ENCODE results near the gene LETMD1.
A peak's percentile ranks its signal among the peaks of the same experiment; 100 is the strongest.

Gene LETMD1

DNA sequence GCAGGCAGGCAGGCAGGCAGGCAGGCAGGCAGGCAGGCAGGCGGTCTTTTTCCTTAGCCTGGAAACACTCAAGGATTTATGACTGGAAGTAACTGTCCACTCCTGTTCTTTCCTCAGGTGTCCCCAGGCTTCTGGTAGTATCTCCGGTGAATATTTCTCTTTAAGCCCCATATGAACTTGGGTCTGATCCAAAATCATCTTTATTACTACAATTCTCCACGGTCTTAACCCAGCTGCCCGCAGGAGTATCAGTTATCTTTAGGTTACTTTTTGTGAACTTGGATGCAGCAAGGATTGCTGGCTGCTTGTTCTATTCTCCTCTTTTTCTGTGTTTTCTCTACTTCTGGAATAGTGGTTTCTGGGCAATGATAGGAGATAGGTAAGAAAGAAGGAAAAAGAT, 32.0 kb downstream of the LETMD1 start:
- DNase-seq = no peak

DNA sequence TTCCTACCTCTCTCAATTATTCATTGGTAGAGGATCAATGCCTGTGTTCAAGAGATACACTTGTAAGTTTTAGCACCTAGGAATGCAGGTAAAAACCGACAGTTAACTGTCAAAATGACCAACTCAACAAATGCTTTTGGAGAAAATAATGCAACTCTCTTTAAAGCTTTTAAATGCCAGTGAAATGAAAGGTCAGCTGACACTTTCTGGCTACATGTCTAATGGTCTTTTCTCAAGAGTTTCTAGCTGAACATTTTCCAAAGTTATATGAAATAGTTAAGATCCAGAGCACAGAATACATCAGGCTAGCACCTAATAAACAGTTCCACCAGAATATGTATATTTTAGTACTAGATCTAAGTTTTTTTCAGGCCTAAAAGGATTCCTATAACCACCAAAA, 33.3 kb downstream of the LETMD1 start:
- DNase-seq = no peak

DNA sequence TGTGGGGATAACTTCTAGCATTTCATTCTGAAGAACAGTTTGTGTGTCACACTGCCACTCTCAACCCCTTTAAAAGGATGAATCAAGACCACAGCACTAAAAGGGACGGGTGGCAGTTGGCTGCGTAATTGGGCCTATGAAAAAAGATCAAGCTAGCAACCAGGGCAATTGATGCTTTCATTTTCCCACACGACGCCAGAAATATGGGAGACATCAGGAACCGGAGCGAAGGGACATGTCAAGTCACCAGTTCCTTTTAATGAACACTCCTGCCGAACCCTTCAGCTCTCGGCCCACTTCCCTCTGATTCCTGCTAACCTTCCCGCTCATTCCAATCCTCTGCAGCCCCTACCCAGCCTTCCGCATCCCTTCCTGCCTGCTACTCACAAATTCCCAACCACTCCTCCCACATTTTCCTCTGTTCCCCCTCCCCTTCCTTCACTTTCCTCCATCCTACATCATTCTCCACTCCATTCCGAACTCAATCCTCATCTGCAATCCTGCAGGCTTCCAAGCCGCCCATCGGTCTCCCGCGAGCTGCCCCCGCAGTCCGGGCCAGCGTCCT, 34.5 kb downstream of the LETMD1 start:
- DNase-seq = peak; percentile 4 to 27

DNA sequence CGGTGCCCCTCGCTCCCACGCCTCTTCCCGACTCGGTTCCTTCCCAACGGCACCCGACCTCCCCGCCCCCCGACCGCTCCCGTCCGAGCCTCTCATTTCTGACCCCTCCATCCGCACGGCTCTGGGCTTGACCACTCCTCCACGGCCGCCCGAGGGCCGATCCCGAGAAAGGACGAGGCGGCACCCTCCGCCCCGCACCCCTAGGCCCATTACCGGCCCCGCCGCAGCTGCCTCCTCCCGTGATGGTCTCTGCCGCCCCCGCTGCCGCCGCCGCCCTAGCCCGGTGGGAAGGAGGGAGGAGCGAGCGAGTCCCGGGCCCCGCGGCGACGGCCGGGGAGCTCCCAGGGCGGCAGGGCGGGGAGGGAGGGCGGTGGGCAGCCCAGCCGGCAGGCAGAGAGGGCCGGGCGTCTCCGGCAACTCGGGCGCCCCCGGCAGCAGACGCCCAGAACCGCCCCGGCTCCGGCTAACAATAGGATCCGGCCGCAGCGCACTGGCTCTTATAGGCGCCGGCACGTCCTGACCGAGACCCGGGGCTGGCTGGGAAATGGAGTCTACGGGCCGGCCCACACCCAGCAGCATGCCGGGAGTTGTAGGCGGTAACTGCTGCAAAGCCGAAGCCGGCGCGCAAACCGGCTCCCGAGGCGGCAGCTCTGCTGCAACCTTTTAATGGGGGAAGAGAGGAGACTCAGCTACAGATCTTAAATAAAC, 35.2 kb downstream of the LETMD1 start, which contains the start of gene CSRNP2:
Gene CSRNP2 (minus strand): TSS at position 471 of the 708 bp plus-strand sequence. CDS start 7,035 bp downstream, outside the sequence.
- peak; percentile 83 to 91 for DNase-seq

DNA sequence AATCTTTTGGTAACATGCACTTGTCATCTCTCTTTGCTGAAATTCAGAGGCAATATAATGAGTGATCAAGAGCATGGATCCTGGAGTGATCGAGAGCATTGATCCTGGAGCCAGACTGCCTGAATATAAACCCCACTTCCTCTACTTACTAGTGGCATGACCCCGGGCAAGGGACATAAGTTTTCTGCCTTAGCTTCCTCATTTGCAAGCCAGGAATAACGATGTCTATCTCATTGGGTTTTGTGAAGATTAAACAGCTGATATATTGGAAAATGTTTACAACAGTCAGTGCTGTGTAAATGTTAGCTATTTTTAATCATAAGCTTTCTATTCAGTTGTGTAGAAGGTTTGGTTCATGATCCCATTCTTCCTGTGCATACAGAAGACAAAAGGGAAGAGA, 37.6 kb downstream of the LETMD1 start:
- DNase-seq = peak in 1 of 2 donors; percentile 4

DNA sequence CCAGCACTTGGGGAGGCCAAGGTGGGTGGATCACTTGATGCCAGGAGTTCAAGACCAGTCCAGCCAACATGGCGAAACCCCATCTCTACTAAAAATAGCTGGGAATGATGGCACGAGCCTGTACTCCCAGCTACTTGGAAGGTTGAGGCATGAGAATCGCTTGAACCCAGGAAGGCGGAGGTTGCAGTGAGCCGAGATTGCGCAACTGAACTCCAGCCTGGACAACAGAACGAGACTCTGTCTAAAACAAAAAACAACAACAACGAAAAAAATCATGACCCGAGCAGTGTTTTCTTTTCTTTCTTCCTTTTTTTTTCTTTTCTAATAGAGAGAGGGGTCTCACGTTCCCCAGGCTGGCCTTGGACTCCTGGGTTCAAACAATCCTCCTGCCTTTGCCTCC, 38.8 kb downstream of the LETMD1 start:
- no peak for DNase-seq

DNA sequence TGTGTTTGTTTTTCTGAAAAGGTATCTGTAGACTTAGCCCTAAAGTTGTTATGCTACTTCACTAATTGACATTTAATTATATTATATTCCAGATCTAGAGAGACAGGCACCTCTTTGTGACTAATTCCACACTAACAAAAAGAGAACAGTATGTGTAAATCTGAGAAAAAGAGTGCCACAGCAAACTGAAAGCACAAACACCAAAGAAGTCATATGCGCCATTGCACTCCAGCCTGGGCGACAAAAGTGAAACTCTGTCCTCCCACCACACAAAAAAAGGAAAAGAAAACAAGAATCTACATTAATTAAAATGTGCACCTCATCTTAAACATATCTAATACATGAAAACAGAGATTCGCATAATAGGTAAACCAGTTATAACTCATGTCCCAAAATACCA, 39.7 kb downstream of the LETMD1 start:
- DNase-seq = no peak

DNA sequence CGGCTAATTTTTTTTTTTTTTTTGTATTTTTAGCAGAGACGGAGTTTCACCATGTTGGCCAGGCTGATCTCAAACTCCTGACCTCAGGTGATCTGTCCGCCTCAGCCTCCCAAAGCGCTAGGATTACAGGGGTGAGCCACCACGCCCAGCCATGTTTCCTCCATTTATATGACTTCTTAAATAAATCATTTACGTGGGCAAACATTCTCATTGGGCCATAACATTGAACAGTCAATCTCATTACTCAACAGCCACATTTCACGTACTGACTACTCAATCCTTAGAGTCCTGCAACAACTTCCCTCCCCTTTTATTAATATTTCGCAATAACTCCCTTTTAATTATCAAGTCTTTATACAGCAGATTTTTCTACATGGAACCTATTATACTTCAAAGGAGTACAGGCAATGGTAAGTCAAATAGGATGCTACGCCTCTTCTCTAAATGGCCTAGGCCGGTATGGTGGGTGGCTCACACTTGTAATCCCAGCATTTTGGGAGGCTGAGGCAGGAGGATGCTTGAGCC, 42.6 kb downstream of the LETMD1 start:
- DNase-seq = no peak

DNA sequence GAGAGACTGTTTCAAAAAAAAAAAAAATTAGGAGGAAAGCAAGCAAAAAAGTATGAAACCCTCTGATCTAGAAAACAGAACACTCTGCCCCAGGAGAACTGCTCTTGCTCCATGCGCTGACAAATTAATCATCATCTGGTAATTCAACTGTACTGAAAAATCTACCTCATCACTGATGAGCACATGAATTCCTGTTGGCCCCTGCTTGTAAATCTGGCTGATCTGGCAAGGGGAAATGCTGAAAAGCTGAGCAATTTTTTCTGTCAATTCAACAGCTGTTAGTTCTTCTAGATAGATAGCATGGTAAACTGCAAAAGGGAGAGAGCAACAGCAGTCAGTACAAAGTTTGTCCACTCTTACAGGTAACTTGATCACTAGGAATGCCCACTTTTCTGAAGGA, 50.5 kb downstream of the LETMD1 start:
- DNase-seq = no peak

DNA sequence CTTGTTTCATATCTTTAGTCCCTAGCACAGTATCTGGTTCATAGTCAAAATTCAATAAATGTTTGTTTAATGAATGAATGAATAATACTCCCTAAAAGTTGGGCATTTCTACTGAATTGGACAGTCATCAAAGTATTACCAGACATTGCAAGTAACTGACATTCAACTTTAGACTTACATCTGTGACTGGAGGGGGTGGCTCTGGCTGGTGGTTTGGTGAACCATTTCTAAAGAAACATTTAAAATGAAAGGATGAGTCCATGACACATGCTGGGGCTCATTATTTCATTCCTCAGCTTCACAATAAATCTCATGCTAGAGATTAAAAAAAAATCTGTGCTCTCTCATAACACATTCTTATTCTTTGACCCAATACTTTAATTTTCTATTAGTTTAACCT, 55.9 kb downstream of the LETMD1 start:
- no peak for DNase-seq

DNA sequence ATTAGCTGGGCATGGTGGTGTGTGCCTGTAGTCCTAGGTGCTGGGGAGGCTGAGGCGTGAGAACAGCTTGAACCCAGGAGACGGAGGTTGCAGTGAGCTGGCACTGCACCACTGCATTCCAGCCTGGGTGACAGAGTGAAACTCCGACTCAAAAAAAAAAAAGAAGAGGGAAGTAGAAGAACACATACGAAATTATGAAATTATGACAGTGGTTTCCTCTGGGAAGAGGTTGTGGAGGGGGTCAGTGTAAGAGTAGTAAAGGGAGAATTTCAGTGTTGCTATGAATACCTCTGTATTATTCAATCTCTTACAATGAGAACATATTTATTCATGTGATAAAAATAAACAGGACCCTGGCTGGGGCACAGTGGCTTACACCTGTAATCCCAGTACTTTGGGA, 60.0 kb downstream of the LETMD1 start:
- no peak for DNase-seq

Measured in bone marrow (tissue), 2 donors.